Measurements from ENCODE around the gene GAL3ST1.

- TF ChIP-seq CTCF (conservative IDR thresholded peaks at IDR 0.05 in 1 of 2, IDR thresholded peaks at IDR 0.05 in 1 of 2; ENCODE audit: extremely low read depth in 1 of 2, insufficient read depth in 1 of 2, low read depth in 1 of 2, low read length in 2 of 2), result no peak
- no peak for TF ChIP-seq EZH2 (IDR thresholded peaks at IDR 0.05; ENCODE audit: borderline replicate concordance, low read length)
Measured at GRCh38 chr22:30582051-30582450, 7.6 kb upstream of the GAL3ST1 start.
